Lower lobe of right lung (tissue), 2 donors: ENCODE data around the gene FBXW11. TPM values are rescaled to one million over a fixed set of nuclear protein-coding genes. Genes with fewer than 3 reads are reported as not detected.

Source experiments
- ATAC-seq, 2 donors: fragments of 200-7000 bp; cut with Tn5 transposase; one replicate each; pipeline ENCODE4 v1.9.1; 2020 to 2022; ENCODE audit warnings: mild to moderate bottlenecking in 2 of 2, moderate library complexity in 2 of 2
- DNase-seq: peaks from one replicate; pipeline ENCODE4 v3.0.0-alpha.2; 2020
- H3K27ac ChIP-seq: fragments of 200-600 bp; one replicate; pipeline ENCODE4 v1.8.0; 2022
- H3K27me3 ChIP-seq: fragments of 200-600 bp; one replicate; pipeline ENCODE4 v1.8.0; 2022; ENCODE audit warnings: low read depth
- H3K36me3 ChIP-seq: fragments of 200-600 bp; one replicate; pipeline ENCODE4 v1.8.0; 2022; ENCODE audit warnings: mild to moderate bottlenecking
- H3K4me1 ChIP-seq: fragments of 200-600 bp; one replicate; pipeline ENCODE4 v1.8.0; 2022
- H3K4me3 ChIP-seq: fragments of 200-600 bp; one replicate; pipeline ENCODE4 v1.8.0; 2022; ENCODE audit warnings: mild to moderate bottlenecking
- H3K9me3 ChIP-seq: fragments of 200-600 bp; one replicate; pipeline ENCODE4 v1.8.0; 2022
- intact Hi-C: fragments of 100-400 bp; cut with DNase I; formaldehyde crosslinking; loops from one replicate; pipeline ENCODE4 v1.11.0; 2022
- total RNA-seq: library from RNA; stranded (reverse); fragmentation: NEBNext Ultra II Directional; extraction: Animal tissue kit (Norgen Biotek cat#: 25700); gene quantifications from one replicate; pipeline ENCODE4 v1.2.1, GENCODE V29; 2021
- TF ChIP-seq, protein P1 (sequence below): fragments of 200-600 bp; IDR thresholded peaks from one replicate; pipeline ENCODE4 v1.8.0; 2022; ENCODE audit warnings: antibody characterized with exemption, mild to moderate bottlenecking
- donor health status: DM: no; HTN: yes; CAD: no; lungs with severe emphysema.

FBXW11 gene
- total RNA-seq, 1 donor from 2014 or later = 52.8 TPM

DNA sequence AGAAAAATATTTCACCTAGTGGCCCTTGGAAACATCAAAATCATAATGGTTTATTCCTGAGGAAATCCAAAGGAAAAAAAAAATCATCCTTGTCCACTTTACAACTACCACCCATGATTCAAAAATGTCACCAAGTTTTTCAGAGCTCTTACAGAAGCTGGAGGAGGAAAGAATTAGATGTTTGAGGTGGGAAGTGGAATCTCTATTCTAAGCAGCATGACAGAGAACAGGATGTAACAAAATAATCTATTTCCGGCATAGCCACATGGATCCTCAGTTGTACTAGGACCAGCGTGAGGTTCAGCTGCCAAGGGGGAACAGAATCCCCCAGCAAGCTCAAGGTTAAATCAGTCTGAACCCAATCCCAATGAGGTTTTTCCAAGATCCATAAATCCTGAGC lies 40.2 kb downstream of the FBXW11 start:
- DNase-seq = no peak
- H3K27ac ChIP-seq = no peak overlapping the region
- no peak overlapping the region for H3K4me3 ChIP-seq
- peaks cover 39% of the 10 kb centered on the region for H3K4me1 ChIP-seq
- H3K9me3 ChIP-seq = no peaks in the 10 kb centered on the region
- intact Hi-C loops = no loop called here
- H3K36me3 ChIP-seq = no peaks in the 10 kb centered on the region
- no peaks in the 10 kb centered on the region for H3K27me3 ChIP-seq
- TF ChIP-seq, protein P1, sequence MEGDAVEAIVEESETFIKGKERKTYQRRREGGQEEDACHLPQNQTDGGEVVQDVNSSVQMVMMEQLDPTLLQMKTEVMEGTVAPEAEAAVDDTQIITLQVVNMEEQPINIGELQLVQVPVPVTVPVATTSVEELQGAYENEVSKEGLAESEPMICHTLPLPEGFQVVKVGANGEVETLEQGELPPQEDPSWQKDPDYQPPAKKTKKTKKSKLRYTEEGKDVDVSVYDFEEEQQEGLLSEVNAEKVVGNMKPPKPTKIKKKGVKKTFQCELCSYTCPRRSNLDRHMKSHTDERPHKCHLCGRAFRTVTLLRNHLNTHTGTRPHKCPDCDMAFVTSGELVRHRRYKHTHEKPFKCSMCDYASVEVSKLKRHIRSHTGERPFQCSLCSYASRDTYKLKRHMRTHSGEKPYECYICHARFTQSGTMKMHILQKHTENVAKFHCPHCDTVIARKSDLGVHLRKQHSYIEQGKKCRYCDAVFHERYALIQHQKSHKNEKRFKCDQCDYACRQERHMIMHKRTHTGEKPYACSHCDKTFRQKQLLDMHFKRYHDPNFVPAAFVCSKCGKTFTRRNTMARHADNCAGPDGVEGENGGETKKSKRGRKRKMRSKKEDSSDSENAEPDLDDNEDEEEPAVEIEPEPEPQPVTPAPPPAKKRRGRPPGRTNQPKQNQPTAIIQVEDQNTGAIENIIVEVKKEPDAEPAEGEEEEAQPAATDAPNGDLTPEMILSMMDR = no peak
- no peak for ATAC-seq

DNA sequence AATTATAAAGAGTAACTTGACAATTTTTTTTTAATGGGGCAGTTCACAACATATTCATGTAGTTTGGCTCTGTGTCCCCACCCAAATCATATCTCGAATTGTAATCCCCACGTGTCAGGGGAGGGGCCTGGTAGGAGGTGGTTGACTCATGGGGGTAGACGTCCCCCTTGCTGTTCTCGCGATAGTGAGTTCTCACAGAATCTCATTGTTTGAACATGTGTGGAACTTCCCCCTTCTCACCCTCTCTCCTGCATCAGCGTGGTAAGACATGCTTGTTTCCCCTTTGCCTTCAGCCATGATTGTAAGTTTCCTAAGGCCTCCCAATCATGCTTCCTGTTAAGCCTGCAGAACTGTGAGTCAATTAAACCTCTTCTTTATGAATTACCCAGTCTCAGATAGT lies 40.7 kb downstream of the FBXW11 start:
- H3K4me1 ChIP-seq = peaks cover 43% of the 10 kb centered on the region
- no peaks in the 10 kb centered on the region for H3K27me3 ChIP-seq
- no peaks in the 10 kb centered on the region for H3K36me3 ChIP-seq
- intact Hi-C loops = no loop called here
- H3K27ac ChIP-seq = no peak overlapping the region
- no peaks in the 10 kb centered on the region for H3K9me3 ChIP-seq
- DNase-seq (no peak), ATAC-seq (no peak)
- no peak overlapping the region for H3K4me3 ChIP-seq
- TF ChIP-seq, protein P1 = no peak

DNA sequence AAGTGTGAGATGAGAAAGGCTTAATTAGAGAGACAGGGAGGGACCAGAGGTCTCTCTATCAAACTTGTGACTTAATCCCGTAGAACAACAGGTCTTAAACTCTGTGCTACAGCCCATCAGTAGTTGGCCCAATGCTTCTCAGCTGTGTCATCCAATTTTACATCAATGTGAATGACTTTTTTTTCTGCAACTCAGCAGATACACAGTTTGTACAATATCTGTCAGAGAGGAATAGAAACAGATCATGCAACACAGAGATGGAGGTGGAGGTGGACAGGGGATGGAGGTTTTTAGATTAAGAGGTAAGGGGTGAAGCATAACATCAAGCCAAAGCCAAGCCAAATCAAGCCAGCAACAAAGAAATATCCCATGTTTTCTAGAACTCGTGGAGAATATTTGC lies 43.0 kb downstream of the FBXW11 start:
- Histone ChIP-seq H3K4me1 (peaks cover 51% of the 10 kb centered on the region), H3K4me3 (no peak overlapping the region), H3K27ac (no peak overlapping the region), H3K36me3 (no peaks in the 10 kb centered on the region), H3K27me3 (no peaks in the 10 kb centered on the region), H3K9me3 (no peaks in the 10 kb centered on the region)
- ATAC-seq = no peak
- TF ChIP-seq, protein P1 = no peak
- intact Hi-C loops = no loop called here
- no peak for DNase-seq

DNA sequence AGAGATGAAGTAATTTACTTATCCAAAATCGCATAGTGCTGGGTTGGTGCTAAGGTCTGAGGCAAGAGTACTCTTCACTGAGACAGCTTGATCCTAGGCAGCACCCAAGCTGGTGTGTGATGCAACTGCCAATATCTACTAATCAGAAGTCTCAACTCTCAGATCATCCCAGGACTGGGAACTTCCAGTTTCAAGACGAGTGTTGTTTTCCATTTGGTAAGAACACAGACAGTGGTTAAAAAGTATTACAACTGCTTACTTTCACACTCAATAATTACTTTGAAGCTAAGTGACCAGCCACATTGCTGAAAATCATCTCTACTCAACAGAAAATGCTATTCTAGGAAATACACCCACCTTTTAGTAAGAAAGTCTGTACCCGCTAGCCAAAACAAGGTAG lies 45.3 kb downstream of the FBXW11 start:
- Histone ChIP-seq H3K27me3 (no peaks in the 10 kb centered on the region), H3K9me3 (no peaks in the 10 kb centered on the region), H3K4me3 (no peak overlapping the region), H3K36me3 (no peaks in the 10 kb centered on the region), H3K4me1 (peaks cover 68% of the 10 kb centered on the region), H3K27ac (no peak overlapping the region)
- DNase-seq = no peak
- TF ChIP-seq, protein P1 = no peak
- intact Hi-C loops = no loop called here
- ATAC-seq = peak; percentile 76 to 84

DNA sequence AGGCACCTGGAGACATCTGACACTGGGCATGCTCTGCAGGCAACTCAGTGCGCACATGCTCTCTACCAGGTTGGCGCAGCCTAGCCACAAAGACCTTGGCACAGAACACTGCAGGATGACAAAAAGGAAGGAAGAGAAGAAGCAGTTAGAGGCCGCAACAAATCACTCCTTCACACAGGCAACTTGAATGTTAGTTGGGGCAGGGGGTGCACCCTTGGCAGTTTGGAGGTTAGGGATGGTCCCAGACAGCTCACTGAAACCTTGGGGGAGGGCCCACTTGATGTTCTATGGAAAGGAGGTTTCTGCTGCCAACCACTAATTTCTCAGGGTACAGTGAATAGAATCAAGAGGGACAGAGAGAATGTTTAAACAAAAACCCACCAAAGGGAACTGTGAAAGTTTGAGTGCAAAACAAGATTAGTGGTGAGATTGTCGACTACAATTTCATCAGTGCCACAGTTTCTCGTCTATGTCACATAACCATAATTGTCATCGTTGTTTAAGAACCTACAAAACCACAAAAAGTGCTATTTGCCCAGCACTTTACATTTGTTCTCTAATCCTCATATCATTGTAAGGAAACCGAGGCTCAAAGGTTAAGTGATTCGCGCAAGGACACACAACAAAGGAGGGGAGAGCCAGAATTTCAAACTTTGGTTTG lies 48.7 kb downstream of the FBXW11 start:
- Histone ChIP-seq H3K9me3 (no peaks in the 10 kb centered on the region), H3K36me3 (no peaks in the 10 kb centered on the region), H3K27me3 (no peaks in the 10 kb centered on the region), H3K4me3 (no peak overlapping the region), H3K4me1 (peaks cover 81% of the 10 kb centered on the region), H3K27ac (no peak overlapping the region)
- ATAC-seq = peak in 1 of 2 donors; percentile 16
- TF ChIP-seq, protein P1 = no peak
- intact Hi-C loops = no loop called here
- no peak for DNase-seq
